ENCODE data around the gene CACNA2D3.

The CACNA2D3 gene

GRCh38 chr3:54858093-54858785 is 735.9 kb downstream of the CACNA2D3 start:
- Histone ChIP-seq H3K4me3 (ENCODE audit: low read length) (no peak overlapping the region), H3K36me3 (ENCODE audit: control insufficient read depth, insufficient read depth, low read length, severe bottlenecking) (no peaks in the 10 kb centered on the region), H3K9me3 (ENCODE audit: control insufficient read depth, low read length) (no peaks in the 10 kb centered on the region), H3K4me1 (ENCODE audit: control insufficient read depth, insufficient read depth, low read length) (peaks cover 37% of the 10 kb centered on the region), H3K9ac (ENCODE audit: low read length) (no peak overlapping the region), H3K27me3 (replicated peaks; ENCODE audit: control insufficient read depth, insufficient read depth, low read length) (no peaks in the 10 kb centered on the region)
- DNase-seq (ENCODE audit: low read depth) = peak; percentile 43

- peaks cover 46% of the 10 kb centered on the region for H3K4me1 ChIP-seq (ENCODE audit: control insufficient read depth, insufficient read depth, low read length)
- H3K27me3 ChIP-seq (replicated peaks; ENCODE audit: control insufficient read depth, insufficient read depth, low read length) = no peaks in the 10 kb centered on the region
- no peaks in the 10 kb centered on the region for H3K9me3 ChIP-seq (ENCODE audit: control insufficient read depth, low read length)
- H3K4me3 ChIP-seq (ENCODE audit: low read length) = no peak overlapping the region
- no peak overlapping the region for H3K9ac ChIP-seq (ENCODE audit: low read length)
- H3K36me3 ChIP-seq (ENCODE audit: control insufficient read depth, insufficient read depth, low read length, severe bottlenecking) = no peaks in the 10 kb centered on the region
- DNase-seq (ENCODE audit: low read depth) = peak; percentile 37
Observed at GRCh38 chr3:54859184-54859583, 736.8 kb downstream of the CACNA2D3 start.

- no peak for DNase-seq (ENCODE audit: low read depth)
- Histone ChIP-seq H3K4me1 (ENCODE audit: control insufficient read depth, insufficient read depth, low read length) (peaks cover 47% of the 10 kb centered on the region), H3K9me3 (ENCODE audit: control insufficient read depth, low read length) (no peaks in the 10 kb centered on the region), H3K9ac (ENCODE audit: low read length) (no peak overlapping the region), H3K27me3 (replicated peaks; ENCODE audit: control insufficient read depth, insufficient read depth, low read length) (no peaks in the 10 kb centered on the region), H3K4me3 (ENCODE audit: low read length) (no peak overlapping the region), H3K36me3 (ENCODE audit: control insufficient read depth, insufficient read depth, low read length, severe bottlenecking) (no peaks in the 10 kb centered on the region)
Observed at GRCh38 chr3:54861248-54862067, 739.1 kb downstream of the CACNA2D3 start.

GRCh38 chr3:54862526-54862925 is 740.2 kb downstream of the CACNA2D3 start:
- H3K27me3 ChIP-seq (replicated peaks; ENCODE audit: control insufficient read depth, insufficient read depth, low read length) = no peaks in the 10 kb centered on the region
- H3K9ac ChIP-seq (ENCODE audit: low read length) = no peak overlapping the region
- H3K4me3 ChIP-seq (ENCODE audit: low read length) = no peak overlapping the region
- H3K36me3 ChIP-seq (ENCODE audit: control insufficient read depth, insufficient read depth, low read length, severe bottlenecking) = no peaks in the 10 kb centered on the region
- H3K4me1 ChIP-seq (ENCODE audit: control insufficient read depth, insufficient read depth, low read length) = peaks cover 47% of the 10 kb centered on the region
- no peak for DNase-seq (ENCODE audit: low read depth)
- H3K9me3 ChIP-seq (ENCODE audit: control insufficient read depth, low read length) = no peaks in the 10 kb centered on the region

GRCh38 chr3:54863366-54863765 is 741.0 kb downstream of the CACNA2D3 start:
- peak; percentile 21 for DNase-seq (ENCODE audit: low read depth)
- peak overlapping the region; percentile 28 for H3K4me3 ChIP-seq (ENCODE audit: low read length)
- H3K9ac ChIP-seq (ENCODE audit: low read length) = no peak overlapping the region
- H3K4me1 ChIP-seq (ENCODE audit: control insufficient read depth, insufficient read depth, low read length) = peaks cover 39% of the 10 kb centered on the region
- no peaks in the 10 kb centered on the region for H3K36me3 ChIP-seq (ENCODE audit: control insufficient read depth, insufficient read depth, low read length, severe bottlenecking)
- H3K27me3 ChIP-seq (replicated peaks; ENCODE audit: control insufficient read depth, insufficient read depth, low read length) = no peaks in the 10 kb centered on the region
- H3K9me3 ChIP-seq (ENCODE audit: control insufficient read depth, low read length) = no peaks in the 10 kb centered on the region

GRCh38 chr3:54863786-54864185 is 741.4 kb downstream of the CACNA2D3 start:
- H3K9ac ChIP-seq (ENCODE audit: low read length) = no peak overlapping the region
- H3K4me3 ChIP-seq (ENCODE audit: low read length) = peak overlapping the region; percentile 28
- no peak for DNase-seq (ENCODE audit: low read depth)
- H3K36me3 ChIP-seq (ENCODE audit: control insufficient read depth, insufficient read depth, low read length, severe bottlenecking) = no peaks in the 10 kb centered on the region
- no peaks in the 10 kb centered on the region for H3K27me3 ChIP-seq (replicated peaks; ENCODE audit: control insufficient read depth, insufficient read depth, low read length)
- peaks cover 39% of the 10 kb centered on the region for H3K4me1 ChIP-seq (ENCODE audit: control insufficient read depth, insufficient read depth, low read length)
- H3K9me3 ChIP-seq (ENCODE audit: control insufficient read depth, low read length) = no peaks in the 10 kb centered on the region

- no peak for DNase-seq (ENCODE audit: low read depth)
- H3K9me3 ChIP-seq (ENCODE audit: control insufficient read depth, low read length) = no peaks in the 10 kb centered on the region
- no peak overlapping the region for H3K4me3 ChIP-seq (ENCODE audit: low read length)
- no peaks in the 10 kb centered on the region for H3K27me3 ChIP-seq (replicated peaks; ENCODE audit: control insufficient read depth, insufficient read depth, low read length)
- H3K9ac ChIP-seq (ENCODE audit: low read length) = no peak overlapping the region
- no peaks in the 10 kb centered on the region for H3K36me3 ChIP-seq (ENCODE audit: control insufficient read depth, insufficient read depth, low read length, severe bottlenecking)
- peaks cover 37% of the 10 kb centered on the region for H3K4me1 ChIP-seq (ENCODE audit: control insufficient read depth, insufficient read depth, low read length)
Observed at GRCh38 chr3:54865316-54865715, 743.0 kb downstream of the CACNA2D3 start.

- DNase-seq (ENCODE audit: low read depth) = no peak
- H3K4me1 ChIP-seq (ENCODE audit: control insufficient read depth, insufficient read depth, low read length) = peaks cover 33% of the 10 kb centered on the region
- no peaks in the 10 kb centered on the region for H3K36me3 ChIP-seq (ENCODE audit: control insufficient read depth, insufficient read depth, low read length, severe bottlenecking)
- H3K27me3 ChIP-seq (replicated peaks; ENCODE audit: control insufficient read depth, insufficient read depth, low read length) = no peaks in the 10 kb centered on the region
- no peak overlapping the region for H3K9ac ChIP-seq (ENCODE audit: low read length)
- H3K4me3 ChIP-seq (ENCODE audit: low read length) = no peak overlapping the region
- H3K9me3 ChIP-seq (ENCODE audit: control insufficient read depth, low read length) = no peaks in the 10 kb centered on the region
Observed at GRCh38 chr3:54866251-54866650, 743.9 kb downstream of the CACNA2D3 start.

- peak; percentile 92 for DNase-seq (ENCODE audit: low read depth)
- H3K4me3 ChIP-seq (ENCODE audit: low read length) = no peak overlapping the region
Observed at GRCh38 chr3:54870423-54870822, 748.1 kb downstream of the CACNA2D3 start.

GRCh38 chr3:54871867-54872266 is 749.5 kb downstream of the CACNA2D3 start:
- Histone ChIP-seq H3K9me3 (ENCODE audit: control insufficient read depth, low read length) (no peaks in the 10 kb centered on the region), H3K9ac (ENCODE audit: low read length) (no peak overlapping the region), H3K27me3 (replicated peaks; ENCODE audit: control insufficient read depth, insufficient read depth, low read length) (no peaks in the 10 kb centered on the region), H3K4me1 (ENCODE audit: control insufficient read depth, insufficient read depth, low read length) (peaks cover 3% of the 10 kb centered on the region), H3K36me3 (ENCODE audit: control insufficient read depth, insufficient read depth, low read length, severe bottlenecking) (no peaks in the 10 kb centered on the region), H3K4me3 (ENCODE audit: low read length) (no peak overlapping the region)
- DNase-seq (ENCODE audit: low read depth) = no peak

More at GRCh38 chr3:54870423-54870822, 748.1 kb downstream of the CACNA2D3 start:
- H3K27me3 ChIP-seq (replicated peaks; ENCODE audit: control insufficient read depth, insufficient read depth, low read length) = no peaks in the 10 kb centered on the region
- H3K36me3 ChIP-seq (ENCODE audit: control insufficient read depth, insufficient read depth, low read length, severe bottlenecking) = no peaks in the 10 kb centered on the region
- H3K9ac ChIP-seq (ENCODE audit: low read length) = no peak overlapping the region
- peaks cover 3% of the 10 kb centered on the region for H3K4me1 ChIP-seq (ENCODE audit: control insufficient read depth, insufficient read depth, low read length)
- no peaks in the 10 kb centered on the region for H3K9me3 ChIP-seq (ENCODE audit: control insufficient read depth, low read length)

GRCh38 chr3:54873059-54874010 is 751.0 kb downstream of the CACNA2D3 start:
- no peaks in the 10 kb centered on the region for H3K27me3 ChIP-seq (replicated peaks; ENCODE audit: control insufficient read depth, insufficient read depth, low read length)

More at GRCh38 chr3:54873059-54874010, 751.0 kb downstream of the CACNA2D3 start:
- DNase-seq (ENCODE audit: low read depth) = no peak
- Histone ChIP-seq H3K4me3 (ENCODE audit: low read length) (no peak overlapping the region), H3K9me3 (ENCODE audit: control insufficient read depth, low read length) (no peaks in the 10 kb centered on the region), H3K9ac (ENCODE audit: low read length) (no peak overlapping the region), H3K36me3 (ENCODE audit: control insufficient read depth, insufficient read depth, low read length, severe bottlenecking) (no peaks in the 10 kb centered on the region), H3K4me1 (ENCODE audit: control insufficient read depth, insufficient read depth, low read length) (peaks cover 13% of the 10 kb centered on the region)
